Gastrocnemius medialis (tissue), 4 donors: ENCODE data around the gene ITGAL. TPM values are rescaled to one million over a fixed set of nuclear protein-coding genes. Genes with fewer than 3 reads are reported as not detected.
A peak's percentile ranks its signal among the peaks of the same experiment; 100 is the strongest.

Experiments used
- ATAC-seq, 2 donors: fragments of 150-250 bp; one replicate each; pipeline ENCODE4 v1.9.1; 2016
- DNase-seq, 2 donors: peaks; one replicate each; pipeline ENCODE4 v3.0.0-alpha.2; 2019
- H3K27ac ChIP-seq, 4 donors: fragments of 200-600 bp; sonication (generic); 1 replicate in 1 of 4; 2 replicates in 3 of 4; pipeline ENCODE4 v1.5.1; 2016 to 2018; ENCODE audit warnings: mild to moderate bottlenecking in 2 of 4, moderate library complexity in 1 of 4
- H3K27me3 ChIP-seq, 3 donors: fragments of 200-600 bp; sonication (generic) in 2 of 3; 1 replicate in 1 of 3; 2 replicates in 2 of 3; pipeline versions ENCODE4 v1.5.1 to v1.6.0; 2016 to 2019; ENCODE audit warnings: mild to moderate bottlenecking in 1 of 3, moderate library complexity in 1 of 3
- H3K36me3 ChIP-seq, 2 donors: fragments of 200-600 bp; sonication (generic) in 1 of 2; one replicate each; pipeline ENCODE4 v1.5.1; 2017 to 2018
- H3K4me1 ChIP-seq, 2 donors: fragments of 200-600 bp; sonication (generic) in 1 of 2; one replicate each; pipeline ENCODE4 v1.5.1; 2016 to 2017; ENCODE audit warnings: mild to moderate bottlenecking in 2 of 2
- H3K4me3 ChIP-seq, 4 donors: fragments of 200-600 bp; sonication (generic) in 3 of 4; 1 replicate in 1 of 4; 2 replicates in 3 of 4; pipeline ENCODE4 v1.5.1; 2016 to 2019; ENCODE audit warnings: mild to moderate bottlenecking in 2 of 4
- H3K9me3 ChIP-seq, 3 donors: fragments of 200-600 bp; sonication (generic) in 2 of 3; 1 replicate in 1 of 3; 2 replicates in 2 of 3; pipeline ENCODE4 v1.5.1; 2016 to 2019
- CTCF ChIP-seq, 5 experiments: fragments of 450-650 bp in 3 of 5; fragments of 200-600 bp in 2 of 5; sonication (generic) in 2 of 5; IDR thresholded peaks in 4 of 5; conservative IDR thresholded peaks in 1 of 5; 1 replicate in 4 of 5; 2 replicates in 1 of 5; pipeline ENCODE4 v1.5.1; 2016 to 2019; ENCODE audit warnings: antibody characterized with exemption in 5 of 5, mild to moderate bottlenecking in 3 of 5, moderate library complexity in 3 of 5
- POLR2A ChIP-seq, 2 donors: fragments of 450-650 bp; IDR thresholded peaks; one replicate each; pipeline ENCODE4 v1.6.1; 2017; ENCODE audit warnings: antibody characterized with exemption in 2 of 2, mild to moderate bottlenecking in 2 of 2, moderate library complexity in 2 of 2
- in situ Hi-C, 4 donors: fragments of 200-750 bp; cut with MboI; loops; one replicate each; pipeline versions ENCODE4 v1.15.0 to v1.8.0; 2017; ENCODE audit warnings: low sequenced_read_pairs in 4 of 4
- intact Hi-C: fragments of 100-400 bp; cut with DNase I; formaldehyde crosslinking; loops from one replicate; pipeline ENCODE4 v1.15.1; 2023; ENCODE audit warnings: low total_unique reads
- total RNA-seq, 4 donors: library from RNA; depleted of rRNA; stranded (reverse); fragments of >200 nt; gene quantifications; one replicate each; pipeline versions ENCODE4 v1.1.0 to v1.2.3, GENCODE V29; 2016

Gene ITGAL
- total RNA-seq, 4 donors from 2014 or later: 0.16 to 1.9 (median 0.86) TPM; not detected in 1

- TF ChIP-seq CTCF (IDR thresholded peaks at IDR 0.05 in 4 of 5, conservative IDR thresholded peaks at IDR 0.05 in 1 of 5) (no peak), POLR2A (IDR thresholded peaks at IDR 0.05) (no peak)
- no peak overlapping the region for H3K4me3 ChIP-seq
- no peaks in the 10 kb centered on the region for H3K4me1 ChIP-seq
- no peaks in the 10 kb centered on the region for H3K9me3 ChIP-seq
- in situ Hi-C loops: no loop called here
- H3K27me3 ChIP-seq: peaks cover 7 to 13% (median 10%) of the 10 kb centered on the region in 3 donors
- DNase-seq (no peak), ATAC-seq (no peak)
- no peak overlapping the region for H3K27ac ChIP-seq
- no peaks in the 10 kb centered on the region for H3K36me3 ChIP-seq
- intact Hi-C loops: no loop called here
Observed at GRCh38 chr16:30478766-30479478, 6.4 kb downstream of the ITGAL start.

GRCh38 chr16:30481381-30481780 is 8.8 kb downstream of the ITGAL start:
- DNase-seq (no peak), ATAC-seq (no peak)
- H3K27ac ChIP-seq: no peak overlapping the region
- H3K9me3 ChIP-seq: no peaks in the 10 kb centered on the region
- no peak for TF ChIP-seq CTCF (IDR thresholded peaks at IDR 0.05 in 4 of 5, conservative IDR thresholded peaks at IDR 0.05 in 1 of 5)
- no peak for TF ChIP-seq POLR2A (IDR thresholded peaks at IDR 0.05)
- H3K4me1 ChIP-seq: peaks cover 3 to 7% of the 10 kb centered on the region in 2 donors
- no peaks in the 10 kb centered on the region for H3K27me3 ChIP-seq
- in situ Hi-C loops: no loop called here
- intact Hi-C loops: loop anchor here (10.0 kb wide), 1 partner anchor 73 kb away; the partner anchor contains the start of gene ZNF764
- H3K4me3 ChIP-seq: no peak overlapping the region
- no peaks in the 10 kb centered on the region for H3K36me3 ChIP-seq

- intact Hi-C loops (loop anchor here (10.0 kb wide), 1 partner anchor 72 kb away; the partner anchor contains the start of gene ZNF764), in situ Hi-C loops (no loop called here)
- no peak for DNase-seq
- peaks cover 3 to 7% of the 10 kb centered on the region in 2 donors for H3K4me1 ChIP-seq
- H3K27ac ChIP-seq: no peak overlapping the region
- no peak for TF ChIP-seq POLR2A (IDR thresholded peaks at IDR 0.05)
- TF ChIP-seq CTCF (IDR thresholded peaks at IDR 0.05 in 4 of 5, conservative IDR thresholded peaks at IDR 0.05 in 1 of 5): no peak
- no peak overlapping the region for H3K4me3 ChIP-seq
- H3K9me3 ChIP-seq: no peaks in the 10 kb centered on the region
- no peaks in the 10 kb centered on the region for H3K27me3 ChIP-seq
- no peaks in the 10 kb centered on the region for H3K36me3 ChIP-seq
- ATAC-seq: no peak
Observed at GRCh38 chr16:30482366-30482765, 9.8 kb downstream of the ITGAL start.

GRCh38 chr16:30484887-30485286 is 12.3 kb downstream of the ITGAL start:
- DNase-seq: no peak

More at GRCh38 chr16:30484887-30485286, 12.3 kb downstream of the ITGAL start:
- no peaks in the 10 kb centered on the region for H3K27me3 ChIP-seq
- H3K27ac ChIP-seq: peak overlapping the region in 1 of 4 donors; percentile 73
- TF ChIP-seq CTCF (IDR thresholded peaks at IDR 0.05 in 4 of 5, conservative IDR thresholded peaks at IDR 0.05 in 1 of 5): no peak
- no peak for TF ChIP-seq POLR2A (IDR thresholded peaks at IDR 0.05)
- H3K36me3 ChIP-seq: no peaks in the 10 kb centered on the region
- in situ Hi-C loops (no loop called here), intact Hi-C loops (loop anchor here (10.0 kb wide), 1 partner anchor 70 kb away; the partner anchor contains the start of gene ZNF764)
- no peaks in the 10 kb centered on the region for H3K9me3 ChIP-seq
- H3K4me1 ChIP-seq: peaks cover 3 to 7% of the 10 kb centered on the region in 2 donors
- no peak for ATAC-seq
- no peak overlapping the region for H3K4me3 ChIP-seq
